Measurements from ENCODE around the gene DDX42. TPM values are rescaled to one million over a fixed set of nuclear protein-coding genes. Genes with fewer than 3 reads are reported as not detected.
"Not testable (repeated sequence)": the region's sequence is repeated elsewhere in the genome, so short reads cannot be mapped to it uniquely, and the experiment has no call there.

The DDX42 gene
- total and polyA plus RNA-seq, 3 experiments from 2014 or later = 16.9 to 122 (median 103) TPM

DNA sequence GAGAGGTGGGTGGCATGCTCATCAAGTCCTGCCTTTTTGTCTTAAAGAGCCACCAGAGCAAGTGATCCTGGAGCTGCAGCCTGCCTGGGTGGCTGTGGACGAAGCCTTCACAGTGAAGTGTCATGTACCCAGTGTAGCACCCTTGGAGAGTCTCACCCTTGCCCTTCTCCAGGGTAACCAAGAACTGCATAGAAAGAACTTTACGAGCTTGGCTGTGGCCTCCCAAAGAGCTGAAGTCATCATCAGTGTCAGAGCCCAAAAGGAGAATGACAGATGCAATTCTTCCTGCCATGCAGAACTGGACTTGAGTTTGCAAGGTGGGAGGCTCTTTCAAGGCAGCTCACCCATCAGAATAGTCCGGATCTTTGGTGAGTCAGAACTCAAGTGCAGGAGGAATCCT is 85.3 kb downstream of the DDX42 start:
- Mint-ChIP-seq H3K4me1 (no peaks in the 10 kb centered on the region), H3K36me3 (no peaks in the 10 kb centered on the region), H3K4me3 (no peak overlapping the region), H3K9me3 (no peaks in the 10 kb centered on the region), H3K27ac (peak overlapping the region in 1 of 8 donors; percentile 24), H3K27me3 (peaks cover 3 to 5% of the 10 kb centered on the region in 2 donors)
- Histone ChIP-seq H3K4me3 (ENCODE audit: low read length) (no peak overlapping the region), H3K36me3 (ENCODE audit: insufficient read depth, low read length) (no peaks in the 10 kb centered on the region), H3K27me3 (ENCODE audit: insufficient read depth, low read length, poor library complexity, severe bottlenecking) (no peaks in the 10 kb centered on the region), H3K27ac (ENCODE audit: low read depth, low read length) (no peak overlapping the region), H3K4me1 (ENCODE audit: insufficient read depth, low read length) (no peaks in the 10 kb centered on the region), H3K9me3 (ENCODE audit: low read length) (no peaks in the 10 kb centered on the region)
- POLR2A ChIA-PET = interaction anchor here (0.5 kb wide), 1 partner anchor 42 kb away, joined by 3 read pairs; no protein-coding TSS in a partner anchor
- DNase-seq = no peak
- CTCF ChIA-PET = interaction anchor here (1.1 to 5.3 kb wide), 4 partner anchors 11 to 33 kb away, joined by 3 to 31 read pairs (median 3); no protein-coding TSS in a partner anchor

DNA sequence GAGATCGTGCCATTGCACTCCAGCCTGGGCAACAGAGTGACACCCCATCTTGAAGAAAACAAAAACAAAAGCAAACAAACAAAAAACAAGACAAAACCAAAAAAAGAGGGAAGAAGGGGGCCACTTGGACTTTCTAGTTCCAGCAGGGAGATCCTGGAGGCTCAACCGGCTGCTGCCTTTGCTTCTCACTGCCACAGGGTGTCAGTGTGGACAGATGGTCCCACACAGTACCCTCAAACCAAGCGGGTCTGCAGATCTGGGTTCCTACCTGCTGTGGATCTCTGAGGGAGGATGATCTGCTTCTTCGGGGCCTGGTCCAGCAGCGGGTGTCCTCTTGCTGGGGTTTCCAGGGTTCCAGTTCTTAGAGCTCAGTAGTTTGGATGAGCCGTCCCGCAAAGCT is 92.7 kb downstream of the DDX42 start:
- H3K27me3 ChIP-seq (ENCODE audit: insufficient read depth, low read length, poor library complexity, severe bottlenecking); POLR2A ChIA-PET; H3K4me3 ChIP-seq (ENCODE audit: low read length); H3K4me1 Mint-ChIP-seq; H3K4me3 Mint-ChIP-seq; H3K27ac Mint-ChIP-seq; H3K9me3 Mint-ChIP-seq; DNase-seq; H3K4me1 ChIP-seq (ENCODE audit: insufficient read depth, low read length); H3K36me3 Mint-ChIP-seq; H3K9me3 ChIP-seq (ENCODE audit: low read length); H3K27ac ChIP-seq (ENCODE audit: low read depth, low read length); H3K36me3 ChIP-seq (ENCODE audit: insufficient read depth, low read length); H3K27me3 Mint-ChIP-seq: not testable (repeated sequence)
- CTCF ChIA-PET = interaction anchor here (0.9 to 2.9 kb wide), 8 partner anchors 12 to 53 kb away, joined by 3 to 15 read pairs (median 6); partner anchors contain the start of gene GH2

Other genes starting within 250 kb of the DDX42 start
- 100 to 1,000 TPM in 1 of 2 experiments, 10 to 100 TPM in 1; 99.1 to 102 TPM for gene DCAF7, start 223.7 kb upstream of the DDX42 start, total RNA-seq
- 82.5 TPM for gene DCAF7, start 223.7 kb upstream of the DDX42 start, polyA plus RNA-seq
- gene TACO1, start 173.3 kb upstream of the DDX42 start, total RNA-seq = 10 to 100 TPM; 35.9 to 40.0 TPM
- gene TACO1, start 173.3 kb upstream of the DDX42 start, polyA plus RNA-seq = 18.3 TPM
- 10 to 100 TPM; 34.7 to 35.8 TPM for gene MAP3K3, start 151.8 kb upstream of the DDX42 start, total RNA-seq
- gene MAP3K3, start 151.8 kb upstream of the DDX42 start, polyA plus RNA-seq = 50.3 TPM
- gene LIMD2, start 74.0 kb upstream of the DDX42 start, total RNA-seq = 100 to 1,000 TPM; 236 to 240 TPM
- 495 TPM for gene LIMD2, start 74.0 kb upstream of the DDX42 start, polyA plus RNA-seq
- 10 to 100 TPM; 56.7 to 57.2 TPM for gene STRADA, start 32.4 kb upstream of the DDX42 start, total RNA-seq
- 22.8 TPM for gene STRADA, start 32.4 kb upstream of the DDX42 start, polyA plus RNA-seq
- gene CCDC47, start 573 bp upstream of the DDX42 start, total RNA-seq = 10 to 100 TPM; 93.0 to 94.5 TPM
- gene CCDC47, start 573 bp upstream of the DDX42 start, polyA plus RNA-seq = 49.6 TPM
- 100 to 1,000 TPM; 208 to 212 TPM for gene PSMC5, start 53.3 kb downstream of the DDX42 start, total RNA-seq
- 201 TPM for gene PSMC5, start 53.3 kb downstream of the DDX42 start, polyA plus RNA-seq
- 100 to 1,000 TPM in 1 of 2 experiments, 10 to 100 TPM in 1; 98.1 to 102 TPM for gene FTSJ3, start 53.5 kb downstream of the DDX42 start, total RNA-seq
- 34.8 TPM for gene FTSJ3, start 53.5 kb downstream of the DDX42 start, polyA plus RNA-seq
- gene SMARCD2, start 68.5 kb downstream of the DDX42 start, total RNA-seq = 100 to 1,000 TPM in 1 of 2 experiments, 10 to 100 TPM in 1; 96.8 to 107 TPM
- gene SMARCD2, start 68.5 kb downstream of the DDX42 start, polyA plus RNA-seq = 121 TPM
- gene CSH2, start 99.5 kb downstream of the DDX42 start, total RNA-seq = not detected
- not detected for gene CSH2, start 99.5 kb downstream of the DDX42 start, polyA plus RNA-seq
- not detected for gene GH2, start 107.8 kb downstream of the DDX42 start, total RNA-seq
- not detected for gene GH2, start 107.8 kb downstream of the DDX42 start, polyA plus RNA-seq
- gene CSH1, start 122.4 kb downstream of the DDX42 start, total RNA-seq = not detected
- not detected for gene CSH1, start 122.4 kb downstream of the DDX42 start, polyA plus RNA-seq
- gene CSHL1, start 137.1 kb downstream of the DDX42 start, total RNA-seq = not detected
- gene CSHL1, start 137.1 kb downstream of the DDX42 start, polyA plus RNA-seq = not detected
- gene GH1, start 144.7 kb downstream of the DDX42 start, total RNA-seq = not detected
- not detected for gene GH1, start 144.7 kb downstream of the DDX42 start, polyA plus RNA-seq
- 10 to 100 TPM; 18.1 to 22.2 TPM for gene CD79B, start 158.2 kb downstream of the DDX42 start, total RNA-seq
- gene CD79B, start 158.2 kb downstream of the DDX42 start, polyA plus RNA-seq = 36.9 TPM
- under 1 TPM; 0.04 TPM for gene SCN4A, start 198.7 kb downstream of the DDX42 start, total RNA-seq
- not detected for gene SCN4A, start 198.7 kb downstream of the DDX42 start, polyA plus RNA-seq
- under 1 TPM; 0.24 to 0.51 TPM for gene PRR29, start 224.2 kb downstream of the DDX42 start, total RNA-seq
- gene PRR29, start 224.2 kb downstream of the DDX42 start, polyA plus RNA-seq = 4.1 TPM
- gene ICAM2, start 246.5 kb downstream of the DDX42 start, total RNA-seq = 10 to 100 TPM; 77.4 to 80.7 TPM
- 301 TPM for gene ICAM2, start 246.5 kb downstream of the DDX42 start, polyA plus RNA-seq